Activated CD8-positive, alpha-beta memory T cell treated with anti-CD3 and anti-CD28 coated beads for 36 hours (primary cell): ENCODE measurements around the gene SET. TPM values are rescaled to one million over a fixed set of nuclear protein-coding genes. Genes with fewer than 3 reads are reported as not detected.

Source experiments
- total RNA-seq, 2 experiments: library from RNA; stranded (reverse); gene quantifications; one replicate each; pipeline ENCODE4 v1.2.3, GENCODE V29; 2021

The SET gene
- total RNA-seq, 2 experiments from 2014 or later, result 920 to 929 TPM

Other genes with a start within 250 kb of the SET start
- 10 to 100 TPM; 72.4 to 73.4 TPM for gene ODF2, start 233.2 kb upstream of the SET start, total RNA-seq
- 10 to 100 TPM; 46.3 to 46.9 TPM for gene GLE1, start 184.5 kb upstream of the SET start, total RNA-seq
- 100 to 1,000 TPM; 162 to 166 TPM for gene SPTAN1, start 136.6 kb upstream of the SET start, total RNA-seq
- 10 to 100 TPM; 56.9 to 59.7 TPM for gene DYNC2I2, start 32.4 kb upstream of the SET start, total RNA-seq
- gene PKN3, start 13.3 kb downstream of the SET start, total RNA-seq, result 10 to 100 TPM in 1 of 2 experiments, 1 to 10 TPM in 1; 8.4 to 10.2 TPM
- 10 to 100 TPM; 65.5 to 66.0 TPM for gene ZDHHC12, start 34.9 kb downstream of the SET start, total RNA-seq
- 10 to 100 TPM; 16.9 to 17.3 TPM for gene ZER1, start 82.7 kb downstream of the SET start, total RNA-seq
- 10 to 100 TPM; 18.7 to 19.6 TPM for gene TBC1D13, start 98.0 kb downstream of the SET start, total RNA-seq
- 10 to 100 TPM; 24.9 to 27.7 TPM for gene ENDOG, start 129.3 kb downstream of the SET start, total RNA-seq
- 100 to 1,000 TPM; 130 to 138 TPM for gene SPOUT1, start 140.6 kb downstream of the SET start, total RNA-seq
- 10 to 100 TPM; 10.1 to 10.9 TPM for gene KYAT1, start 192.7 kb downstream of the SET start, total RNA-seq
- 10 to 100 TPM; 22.7 to 24.7 TPM for gene LRRC8A, start 192.9 kb downstream of the SET start, total RNA-seq
- gene PHYHD1, start 231.8 kb downstream of the SET start, total RNA-seq, result not detected